ENCODE data around the gene SDHC.
"Not testable (repeated sequence)": the region's sequence is repeated elsewhere in the genome, so short reads cannot be mapped to it uniquely, and the experiment has no call there.

DNA sequence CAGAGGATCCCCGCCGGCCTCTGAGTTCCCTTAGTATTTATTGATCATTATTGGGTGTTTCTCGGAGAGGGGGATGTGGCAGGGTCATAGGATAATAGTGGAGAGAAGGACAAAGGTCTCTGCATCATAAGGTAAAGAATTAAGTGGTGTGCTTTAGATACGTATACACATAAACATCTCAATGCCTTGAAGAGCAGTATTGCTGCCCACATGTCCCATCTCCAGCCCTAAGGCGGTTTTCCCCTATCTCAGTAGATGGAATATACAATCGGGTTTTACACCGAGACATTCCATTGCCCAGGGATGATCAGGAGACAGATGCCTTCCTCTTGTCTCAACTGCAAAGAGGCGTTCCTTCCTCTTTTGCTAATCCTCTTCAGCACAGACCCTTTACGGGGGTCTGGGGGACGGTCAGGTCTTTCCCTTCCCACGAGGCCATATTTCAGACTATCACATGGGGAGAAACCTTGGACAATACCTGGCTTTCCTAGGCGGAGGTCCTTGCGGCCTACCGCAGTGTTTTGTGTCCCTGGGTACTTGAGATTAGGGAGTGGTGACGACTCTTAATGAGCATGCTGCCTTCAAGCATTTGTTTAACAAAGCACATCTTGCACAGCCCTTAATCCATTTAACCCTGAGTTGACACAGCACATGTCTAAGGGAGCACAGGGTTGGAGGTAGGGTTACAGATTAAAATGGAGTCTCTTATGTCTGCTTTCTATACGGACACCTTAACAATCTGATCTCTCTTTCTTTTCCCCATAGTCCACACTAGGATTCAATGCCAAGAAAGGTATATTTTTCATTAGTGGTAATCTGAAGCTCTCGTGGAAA is 1.9 kb downstream of the SDHC start:
- TF ChIP-seq CTCF (IDR thresholded peaks at IDR 0.05); SIN3A (IDR thresholded peaks at IDR 0.05; ENCODE audit: borderline replicate concordance, insufficient read depth, low read depth, low read length): not testable (repeated sequence)
- TF ChIP-seq, protein P1, sequence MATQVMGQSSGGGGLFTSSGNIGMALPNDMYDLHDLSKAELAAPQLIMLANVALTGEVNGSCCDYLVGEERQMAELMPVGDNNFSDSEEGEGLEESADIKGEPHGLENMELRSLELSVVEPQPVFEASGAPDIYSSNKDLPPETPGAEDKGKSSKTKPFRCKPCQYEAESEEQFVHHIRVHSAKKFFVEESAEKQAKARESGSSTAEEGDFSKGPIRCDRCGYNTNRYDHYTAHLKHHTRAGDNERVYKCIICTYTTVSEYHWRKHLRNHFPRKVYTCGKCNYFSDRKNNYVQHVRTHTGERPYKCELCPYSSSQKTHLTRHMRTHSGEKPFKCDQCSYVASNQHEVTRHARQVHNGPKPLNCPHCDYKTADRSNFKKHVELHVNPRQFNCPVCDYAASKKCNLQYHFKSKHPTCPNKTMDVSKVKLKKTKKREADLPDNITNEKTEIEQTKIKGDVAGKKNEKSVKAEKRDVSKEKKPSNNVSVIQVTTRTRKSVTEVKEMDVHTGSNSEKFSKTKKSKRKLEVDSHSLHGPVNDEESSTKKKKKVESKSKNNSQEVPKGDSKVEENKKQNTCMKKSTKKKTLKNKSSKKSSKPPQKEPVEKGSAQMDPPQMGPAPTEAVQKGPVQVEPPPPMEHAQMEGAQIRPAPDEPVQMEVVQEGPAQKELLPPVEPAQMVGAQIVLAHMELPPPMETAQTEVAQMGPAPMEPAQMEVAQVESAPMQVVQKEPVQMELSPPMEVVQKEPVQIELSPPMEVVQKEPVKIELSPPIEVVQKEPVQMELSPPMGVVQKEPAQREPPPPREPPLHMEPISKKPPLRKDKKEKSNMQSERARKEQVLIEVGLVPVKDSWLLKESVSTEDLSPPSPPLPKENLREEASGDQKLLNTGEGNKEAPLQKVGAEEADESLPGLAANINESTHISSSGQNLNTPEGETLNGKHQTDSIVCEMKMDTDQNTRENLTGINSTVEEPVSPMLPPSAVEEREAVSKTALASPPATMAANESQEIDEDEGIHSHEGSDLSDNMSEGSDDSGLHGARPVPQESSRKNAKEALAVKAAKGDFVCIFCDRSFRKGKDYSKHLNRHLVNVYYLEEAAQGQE (IDR thresholded peaks at IDR 0.05; ENCODE audit: insufficient read depth in 1 of 2, low read depth in 2 of 2, low read length in 1 of 2) = not testable (repeated sequence)
